Measurements from ENCODE around the gene GPR183. TPM values are rescaled to one million over a fixed set of nuclear protein-coding genes. Genes with fewer than 3 reads are reported as not detected.

Gene GPR183
- total and polyA plus RNA-seq, 2 of the 8 experiments (the other 6 are each of a cell fraction or from before 2014, with no cell fraction given) = not detected

DNA sequence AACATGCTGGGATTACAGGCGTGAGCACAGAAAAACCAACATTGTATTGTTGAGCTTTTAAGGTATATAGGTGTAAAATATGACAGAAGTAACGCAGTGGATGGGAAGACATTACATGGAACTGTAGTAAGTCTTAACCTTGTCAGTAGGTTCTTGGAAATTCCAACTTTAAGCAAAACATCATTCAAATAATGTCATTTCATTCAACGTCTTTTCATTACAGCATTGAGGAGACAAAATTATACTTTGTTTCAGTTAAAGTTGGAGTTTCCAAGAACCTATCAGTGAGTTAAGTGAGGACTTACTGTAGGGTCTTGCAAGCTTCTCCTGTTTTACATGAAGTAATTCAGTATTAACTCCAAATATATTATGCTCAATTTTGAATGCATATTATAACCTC, 27.0 kb upstream of the GPR183 start:
- H3K4me2 ChIP-seq (ENCODE audit: insufficient read depth in 1 of 2, low read depth in 2 of 2, low read length in 2 of 2) = no peak overlapping the region
- H3K27me3 ChIP-seq (replicated peaks in 1 of 4; ENCODE audit: control insufficient read depth in 3 of 4, extremely low read depth in 1 of 4, insufficient read depth in 3 of 4, low read length in 3 of 4) = no peaks in the 10 kb centered on the region
- H4K8ac ChIP-seq (ENCODE audit: extremely low read depth, insufficient read depth, low read length) = no peak overlapping the region
- H3K79me1 ChIP-seq (ENCODE audit: low read depth, low read length) = no peaks in the 10 kb centered on the region; the same call in 1 of the 2 replicates
- no peak overlapping the region for H4K91ac ChIP-seq (replicated peaks; ENCODE audit: insufficient read length, low read length)
- H3K27ac ChIP-seq (ENCODE audit: low read depth, low read length) = no peak overlapping the region
- peaks cover 0 to 1% of the 10 kb centered on the region in 2 experiments for H4K20me1 ChIP-seq (replicated peaks in 1 of 2; ENCODE audit: control insufficient read depth in 1 of 2, insufficient read depth in 2 of 2, low read length in 2 of 2)
- WGBS, 2 experiments (ENCODE audit: extremely low coverage in 1 of 2, insufficient coverage in 1 of 2, insufficient read length in 1 of 2, insufficient replicate concordance in 2 of 2, low coverage in 1 of 2, low lambda C conversion rate in 2 of 2, missing lambda C conversion rate in 1 of 2) = 92% methylated on average over 3 of the region's 3 CpGs; no CpG with 5 or more reads in 1 of the 2 experiments
- no peak overlapping the region for H3K14ac ChIP-seq (ENCODE audit: insufficient read length)
- H3K4ac ChIP-seq (replicated peaks; ENCODE audit: insufficient read length, low read depth, low read length) = no peak overlapping the region
- H2BK5ac ChIP-seq (ENCODE audit: low read depth, low read length) = no peak overlapping the region
- no peaks in the 10 kb centered on the region for H3K36me3 ChIP-seq (ENCODE audit: control insufficient read depth in 2 of 4, insufficient read depth in 4 of 4, low read length in 3 of 4)
- no peak for DNase-seq (ENCODE audit: low read depth in 1 of 2, low spot score in 2 of 2)
- H2BK20ac ChIP-seq (ENCODE audit: low read length) = no peak overlapping the region
- peaks cover 0 to 3% (median 1%) of the 10 kb centered on the region in 4 experiments; a peak in 2 of 7 replicates for H3K4me1 ChIP-seq (replicated peaks in 1 of 4; ENCODE audit: control insufficient read depth in 3 of 4, insufficient read depth in 4 of 4, low read length in 3 of 4)
- no peak overlapping the region for H2BK12ac ChIP-seq (ENCODE audit: low read depth, low read length)
- H2BK120ac ChIP-seq (replicated peaks; ENCODE audit: low read depth, low read length) = no peak overlapping the region
- H3K4me3 ChIP-seq (ENCODE audit: extremely low read depth in 1 of 4, insufficient read depth in 2 of 4, low read depth in 3 of 4, low read length in 4 of 4) = no peak overlapping the region
- H3K79me2 ChIP-seq (ENCODE audit: control insufficient read depth in 1 of 2, insufficient read depth in 2 of 2, low read length in 2 of 2) = no peaks in the 10 kb centered on the region
- no peak overlapping the region for H3K9ac ChIP-seq (replicated peaks in 1 of 4; ENCODE audit: extremely low read depth in 1 of 4, low read depth in 3 of 4, low read length in 3 of 4)
- H4K5ac ChIP-seq (ENCODE audit: insufficient read length, low read depth, low read length) = no peak overlapping the region
- no peaks in the 10 kb centered on the region for H3K23me2 ChIP-seq (ENCODE audit: low read depth, low read length)
- no peak overlapping the region for H2AK5ac ChIP-seq (ENCODE audit: low read depth, low read length)
- H2BK15ac ChIP-seq (ENCODE audit: low read length) = no peak overlapping the region
- H3K56ac ChIP-seq (replicated peaks; ENCODE audit: insufficient read length, low read depth, low read length) = no peak overlapping the region
- ChIA-PET POLR2A (ENCODE audit: partially characterized antibody) (no interaction called here), CTCF (ENCODE audit: partially characterized antibody) (interaction anchor here (0.8 to 1.7 kb wide), 9 partner anchors 14 to 506 kb away, joined by 3 to 5 read pairs (median 3); no protein-coding TSS in a partner anchor)
- no peak overlapping the region for H3K23ac ChIP-seq (ENCODE audit: insufficient read length)
- no peak for FAIRE-seq
- H3K9me3 ChIP-seq (ENCODE audit: insufficient read depth in 2 of 2, low read depth in 1 of 2, low read length in 1 of 2) = no peaks in the 10 kb centered on the region
- no peak overlapping the region for H2AFZ ChIP-seq (ENCODE audit: low read length)
- no peak overlapping the region for H3K18ac ChIP-seq (ENCODE audit: extremely low read depth, low read length)
- TF ChIP-seq CBX8 (IDR thresholded peaks at IDR 0.05; ENCODE audit: borderline replicate concordance, low read depth, low read length) (no peak), EP300 (IDR thresholded peaks at IDR 0.05; ENCODE audit: borderline replicate concordance in 1 of 2, low read depth in 2 of 2, low read length in 2 of 2) (no peak), CTBP2 (IDR thresholded peaks at IDR 0.05; ENCODE audit: borderline replicate concordance, insufficient read depth, insufficient read length, low read length) (no peak), RBBP5 (IDR thresholded peaks at IDR 0.05; ENCODE audit: borderline replicate concordance, low read depth, low read length) (no peak), BRCA1 (IDR thresholded peaks at IDR 0.05; ENCODE audit: low read depth, low read length) (no peak), HDAC2 (IDR thresholded peaks at IDR 0.05; ENCODE audit: borderline replicate concordance in 1 of 2, low read depth in 2 of 2, low read length in 2 of 2) (no peak), ZNF274 (IDR thresholded peaks at IDR 0.05; ENCODE audit: borderline replicate concordance, extremely low read depth, low read length) (no peak), GABPA (IDR thresholded peaks at IDR 0.05; ENCODE audit: borderline replicate concordance, insufficient read depth, low read length) (no peak), NRF1 (IDR thresholded peaks at IDR 0.05; ENCODE audit: low read depth, low read length) (no peak)
